Measurements from ENCODE around the gene ALOX5.
"Not testable (repeated sequence)": the region's sequence is repeated elsewhere in the genome, so short reads cannot be mapped to it uniquely, and the experiment has no call there.

ALOX5 gene

DNA sequence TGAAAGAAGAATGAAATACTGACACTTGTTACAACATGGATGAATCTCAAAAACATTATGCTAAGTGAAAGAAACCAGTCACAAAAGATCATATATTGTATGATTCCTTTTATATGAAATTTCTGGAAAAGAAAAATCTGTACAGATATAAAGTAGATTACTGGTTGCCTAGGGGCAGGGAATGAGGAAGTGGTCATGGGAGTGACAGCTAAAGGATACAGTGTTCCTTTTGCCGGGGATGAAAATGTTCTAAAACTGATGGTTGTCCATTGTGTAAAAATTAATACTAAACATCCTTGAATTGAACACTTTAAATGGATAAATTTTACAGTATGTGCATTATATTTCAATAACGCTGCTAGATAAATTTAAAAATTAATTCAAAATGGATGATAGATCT, 25.1 kb downstream of the ALOX5 start:
- Histone ChIP-seq H3K4me3 (ENCODE audit: low read length) (no peak overlapping the region), H3K4me1 (ENCODE audit: insufficient read depth, low read length) (no peaks in the 10 kb centered on the region), H3K36me3 (ENCODE audit: insufficient read depth, low read length) (no peaks in the 10 kb centered on the region), H2AFZ (ENCODE audit: low read depth, low read length) (no peak overlapping the region), H3K27me3 (ENCODE audit: insufficient read depth, low read length) (no peaks in the 10 kb centered on the region), H3K9me3 (ENCODE audit: low read length) (no peaks in the 10 kb centered on the region)

GRCh38 chr10:45403151-45403550, 29.1 kb downstream of the ALOX5 start:
- no peaks in the 10 kb centered on the region for H3K9me3 ChIP-seq (ENCODE audit: low read length)
- H3K4me3 ChIP-seq (ENCODE audit: low read length) = no peak overlapping the region
- H3K27me3 ChIP-seq (ENCODE audit: insufficient read depth, low read length) = no peaks in the 10 kb centered on the region
- H2AFZ ChIP-seq (ENCODE audit: low read depth, low read length) = no peak overlapping the region
- no peaks in the 10 kb centered on the region for H3K4me1 ChIP-seq (ENCODE audit: insufficient read depth, low read length)
- no peaks in the 10 kb centered on the region for H3K36me3 ChIP-seq (ENCODE audit: insufficient read depth, low read length)

DNA sequence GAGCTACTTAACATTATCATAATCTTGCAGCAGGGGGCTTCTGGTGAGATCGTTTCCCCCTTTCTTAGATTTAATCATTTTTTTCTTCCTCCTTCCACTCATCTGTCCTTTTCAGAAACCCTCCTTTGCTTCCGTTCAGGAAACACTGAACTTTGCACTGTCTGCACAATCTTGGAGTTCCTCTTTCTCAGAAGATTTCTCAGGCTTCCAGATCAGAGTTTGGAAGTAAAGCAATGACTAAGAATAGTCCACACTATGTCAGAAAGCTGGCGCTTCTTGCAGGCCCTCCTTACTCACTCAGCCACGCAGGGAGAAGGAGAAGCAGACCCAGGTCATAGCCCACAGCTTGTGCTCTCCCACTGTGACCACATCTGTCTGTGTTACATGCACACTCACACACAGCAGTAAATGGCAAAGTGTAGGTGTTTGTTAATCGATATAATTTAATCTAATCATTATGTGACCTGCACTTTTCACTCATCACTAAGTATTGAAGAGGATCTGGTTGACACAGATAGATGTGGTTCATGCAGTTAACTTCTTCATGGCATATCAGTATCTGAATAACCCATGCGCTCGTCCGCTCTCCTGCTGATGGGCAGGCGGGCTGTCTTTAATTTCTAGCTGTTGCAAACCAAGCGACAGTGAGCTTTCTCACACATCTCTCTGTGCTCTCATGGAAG, 30.2 kb downstream of the ALOX5 start:
- H3K4me1 ChIP-seq (ENCODE audit: insufficient read depth, low read length) = peaks cover under 1% of the 10 kb centered on the region
- no peaks in the 10 kb centered on the region for H3K27me3 ChIP-seq (ENCODE audit: insufficient read depth, low read length)
- H3K4me3 ChIP-seq (ENCODE audit: low read length) = no peak overlapping the region
- no peaks in the 10 kb centered on the region for H3K36me3 ChIP-seq (ENCODE audit: insufficient read depth, low read length)
- no peaks in the 10 kb centered on the region for H3K9me3 ChIP-seq (ENCODE audit: low read length)
- H2AFZ ChIP-seq (ENCODE audit: low read depth, low read length) = no peak overlapping the region

GRCh38 chr10:45404770-45405120, 30.7 kb downstream of the ALOX5 start:
- Histone ChIP-seq H3K9me3 (ENCODE audit: low read length) (no peaks in the 10 kb centered on the region), H3K27me3 (ENCODE audit: insufficient read depth, low read length) (no peaks in the 10 kb centered on the region), H3K36me3 (ENCODE audit: insufficient read depth, low read length) (no peaks in the 10 kb centered on the region), H2AFZ (ENCODE audit: low read depth, low read length) (no peak overlapping the region), H3K4me3 (ENCODE audit: low read length) (no peak overlapping the region), H3K4me1 (ENCODE audit: insufficient read depth, low read length) (peaks cover 5% of the 10 kb centered on the region)

DNA sequence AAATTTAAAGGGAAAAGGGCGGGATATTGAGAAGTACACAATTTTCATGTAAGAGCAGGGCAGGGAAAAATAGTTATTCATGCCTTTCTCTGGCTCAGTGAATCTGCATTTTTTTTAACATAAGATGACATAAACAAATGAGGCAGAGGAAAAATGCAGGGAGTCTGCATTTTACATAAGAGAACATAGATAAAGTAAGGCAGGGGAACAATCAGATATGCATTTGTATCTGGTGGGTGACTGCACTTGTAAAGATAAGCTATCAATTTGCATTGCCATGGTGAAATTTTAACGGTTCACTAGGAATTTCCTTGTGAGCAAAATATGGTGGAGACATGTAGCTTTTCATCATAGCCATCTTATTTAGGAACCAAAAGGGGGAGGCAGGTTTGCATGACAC, 33.5 kb downstream of the ALOX5 start:
- H2AFZ ChIP-seq (ENCODE audit: low read depth, low read length) = no peak overlapping the region
- peaks cover 22% of the 10 kb centered on the region for H3K4me1 ChIP-seq (ENCODE audit: insufficient read depth, low read length)
- H3K36me3 ChIP-seq (ENCODE audit: insufficient read depth, low read length) = no peaks in the 10 kb centered on the region
- no peaks in the 10 kb centered on the region for H3K27me3 ChIP-seq (ENCODE audit: insufficient read depth, low read length)
- H3K9me3 ChIP-seq (ENCODE audit: low read length) = no peaks in the 10 kb centered on the region
- H3K4me3 ChIP-seq (ENCODE audit: low read length) = no peak overlapping the region

DNA sequence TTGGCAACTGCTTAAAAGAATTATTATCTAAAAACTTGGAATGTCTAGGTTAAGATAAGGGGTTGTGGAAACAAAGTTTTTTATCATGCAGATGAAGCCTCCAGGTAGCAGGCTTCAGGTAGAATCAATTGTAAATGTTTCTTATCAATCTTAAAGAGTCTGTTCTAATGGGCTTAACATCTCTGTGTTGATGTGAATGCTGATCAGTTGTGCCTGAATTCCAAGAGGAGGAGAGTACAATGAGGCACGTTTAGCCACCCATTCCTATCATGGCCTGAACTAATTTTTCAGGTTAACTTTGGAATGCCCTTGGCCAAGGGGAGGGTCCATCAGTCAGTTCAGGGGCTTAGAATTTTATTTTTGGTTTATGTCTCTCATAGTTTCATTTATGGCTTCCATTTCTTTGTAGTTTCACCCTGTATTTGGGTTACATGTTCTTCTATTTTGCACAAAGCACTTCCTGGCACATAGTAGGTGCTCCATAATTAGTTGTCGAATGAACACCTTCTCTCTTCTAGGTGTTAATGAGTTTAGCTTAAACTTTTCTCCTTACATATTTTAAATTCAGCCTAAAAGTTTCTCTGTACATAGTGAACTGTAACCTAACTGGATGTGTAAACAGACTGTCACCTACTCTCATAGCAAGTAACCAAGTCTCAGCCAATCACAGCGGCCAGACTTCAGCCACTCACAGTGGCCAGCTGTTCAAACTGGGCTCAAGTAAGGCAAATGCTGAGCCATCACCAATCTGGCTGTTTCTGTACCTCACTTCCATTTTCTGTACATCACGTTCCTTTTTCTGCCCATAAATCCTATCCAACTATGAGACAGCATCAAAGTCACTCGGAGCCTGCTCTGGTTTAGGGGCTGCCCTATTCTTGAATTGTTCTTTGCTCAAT, 34.7 kb downstream of the ALOX5 start:
- Histone ChIP-seq H3K27me3 (ENCODE audit: insufficient read depth, low read length) (no peaks in the 10 kb centered on the region), H3K9me3 (ENCODE audit: low read length) (no peaks in the 10 kb centered on the region), H3K4me1 (ENCODE audit: insufficient read depth, low read length) (peaks cover 22% of the 10 kb centered on the region), H3K4me3 (ENCODE audit: low read length) (no peak overlapping the region), H3K36me3 (ENCODE audit: insufficient read depth, low read length) (no peaks in the 10 kb centered on the region), H2AFZ (ENCODE audit: low read depth, low read length) (peak overlapping the region; percentile 29)

DNA sequence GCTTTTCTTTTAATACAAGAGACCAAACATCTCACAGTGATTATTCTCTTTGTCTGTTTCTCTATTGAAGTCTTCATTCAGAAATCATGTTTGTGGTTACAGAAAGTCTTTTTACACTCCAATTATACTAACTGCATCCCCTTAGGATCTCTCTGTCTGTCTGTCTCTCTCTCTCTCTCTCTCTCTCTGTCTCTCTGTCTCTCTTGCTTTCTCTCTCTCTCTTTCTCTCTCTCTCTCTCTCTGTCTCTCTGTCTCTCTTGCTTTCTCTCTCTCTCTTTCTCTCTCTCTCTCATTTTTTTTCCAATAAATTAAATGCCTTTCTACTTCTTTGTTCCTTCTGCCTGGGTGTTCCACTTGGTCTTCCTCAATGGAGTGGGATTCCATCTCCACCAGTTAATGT, 35.3 kb downstream of the ALOX5 start:
- peaks cover 22% of the 10 kb centered on the region for H3K4me1 ChIP-seq (ENCODE audit: insufficient read depth, low read length)
- not testable (repeated sequence) for H3K4me3 ChIP-seq (ENCODE audit: low read length); H3K27me3 ChIP-seq (ENCODE audit: insufficient read depth, low read length); H3K9me3 ChIP-seq (ENCODE audit: low read length); H3K36me3 ChIP-seq (ENCODE audit: insufficient read depth, low read length)
- H2AFZ ChIP-seq (ENCODE audit: low read depth, low read length) = peak overlapping the region; percentile 29

DNA sequence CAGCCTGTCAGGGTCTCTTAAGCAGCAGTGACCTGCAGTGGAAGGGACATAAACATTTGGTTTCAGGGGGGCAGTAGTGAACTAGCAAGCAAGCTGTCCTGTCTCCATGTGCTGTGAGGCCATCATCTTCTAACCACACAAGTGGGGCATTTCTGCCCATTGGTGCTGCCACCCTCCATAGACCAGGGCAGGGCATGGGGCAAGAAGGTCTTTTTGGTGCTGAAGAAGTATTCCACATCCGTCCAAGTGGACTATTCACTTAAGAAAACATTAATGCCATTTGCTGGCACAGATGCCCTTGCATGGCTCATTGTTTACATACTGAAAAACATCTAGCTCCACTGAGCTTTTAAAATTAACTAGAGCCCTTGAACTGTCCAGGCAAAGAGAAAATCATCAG, 35.8 kb downstream of the ALOX5 start:
- no peaks in the 10 kb centered on the region for H3K27me3 ChIP-seq (ENCODE audit: insufficient read depth, low read length)
- H2AFZ ChIP-seq (ENCODE audit: low read depth, low read length) = no peak overlapping the region
- no peaks in the 10 kb centered on the region for H3K36me3 ChIP-seq (ENCODE audit: insufficient read depth, low read length)
- H3K9me3 ChIP-seq (ENCODE audit: low read length) = no peaks in the 10 kb centered on the region
- peaks cover 22% of the 10 kb centered on the region for H3K4me1 ChIP-seq (ENCODE audit: insufficient read depth, low read length)
- H3K4me3 ChIP-seq (ENCODE audit: low read length) = no peak overlapping the region

- H3K36me3 ChIP-seq (ENCODE audit: insufficient read depth, low read length) = no peaks in the 10 kb centered on the region
- H3K9me3 ChIP-seq (ENCODE audit: low read length) = no peaks in the 10 kb centered on the region
- peaks cover 22% of the 10 kb centered on the region for H3K4me1 ChIP-seq (ENCODE audit: insufficient read depth, low read length)
- peak overlapping the region; percentile 30 for H2AFZ ChIP-seq (ENCODE audit: low read depth, low read length)
- no peaks in the 10 kb centered on the region for H3K27me3 ChIP-seq (ENCODE audit: insufficient read depth, low read length)
- peak overlapping the region; percentile 36 for H3K4me3 ChIP-seq (ENCODE audit: low read length)
Observed at GRCh38 chr10:45410489-45410806, 36.4 kb downstream of the ALOX5 start.

DNA sequence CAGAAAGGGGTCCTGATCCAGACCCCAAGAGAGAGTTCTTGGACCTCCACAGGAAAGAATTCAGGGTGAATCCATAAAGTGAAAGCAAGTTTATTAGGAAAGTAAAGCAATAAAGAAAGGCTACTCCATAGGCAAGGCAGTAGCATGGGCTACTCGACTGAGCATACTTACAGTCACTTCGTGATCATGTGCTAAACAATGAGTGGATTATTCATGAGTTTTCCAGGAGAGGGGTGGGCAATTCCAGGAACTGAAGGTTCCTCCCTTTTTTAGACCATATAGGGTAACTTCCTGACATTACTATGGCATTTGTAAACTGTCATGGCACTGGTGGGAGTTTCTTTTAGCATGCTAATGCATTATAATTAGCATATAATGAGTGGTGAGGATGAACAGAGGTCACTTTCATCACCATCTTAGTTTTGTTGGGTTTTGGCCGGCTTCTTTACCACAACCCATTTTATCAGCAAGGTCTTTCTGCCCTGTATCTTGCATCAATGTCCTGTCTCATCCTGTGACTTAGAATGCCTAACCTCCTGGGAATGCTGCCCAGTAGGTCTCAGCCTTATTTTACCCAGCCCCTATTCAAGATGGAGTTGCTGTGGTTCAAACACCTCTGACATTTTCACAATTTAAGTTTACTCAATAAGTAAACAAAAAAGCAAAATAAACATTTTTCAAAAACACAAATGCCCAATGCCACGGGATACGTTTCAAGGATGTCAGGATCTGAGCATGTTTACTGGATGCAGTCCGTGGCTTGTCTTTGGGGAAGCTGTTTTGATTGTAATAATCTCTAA, 37.0 kb downstream of the ALOX5 start:
- Histone ChIP-seq H3K36me3 (ENCODE audit: insufficient read depth, low read length) (no peaks in the 10 kb centered on the region), H3K4me3 (ENCODE audit: low read length) (peak overlapping the region; percentile 36), H2AFZ (ENCODE audit: low read depth, low read length) (peak overlapping the region; percentile 30), H3K9me3 (ENCODE audit: low read length) (no peaks in the 10 kb centered on the region), H3K4me1 (ENCODE audit: insufficient read depth, low read length) (peaks cover 22% of the 10 kb centered on the region), H3K27me3 (ENCODE audit: insufficient read depth, low read length) (no peaks in the 10 kb centered on the region)

DNA sequence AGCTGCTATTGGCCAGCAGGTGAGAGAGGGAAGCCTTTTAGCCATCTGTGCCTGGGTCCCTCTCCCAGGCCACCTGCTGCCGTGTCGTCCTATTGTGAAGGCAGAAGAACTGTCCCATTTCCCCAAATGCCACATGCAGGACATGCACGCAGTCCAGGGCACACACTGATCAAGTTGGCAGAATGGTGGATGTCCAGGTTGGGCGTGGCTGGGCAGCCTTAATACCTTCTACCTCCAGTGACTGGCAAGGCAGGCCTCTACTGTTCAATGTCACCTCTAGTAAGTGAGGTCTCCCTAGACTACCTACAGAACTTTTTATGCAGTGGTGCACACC, 37.6 kb downstream of the ALOX5 start:
- Histone ChIP-seq H3K4me1 (ENCODE audit: insufficient read depth, low read length) (peaks cover 22% of the 10 kb centered on the region), H3K36me3 (ENCODE audit: insufficient read depth, low read length) (no peaks in the 10 kb centered on the region), H3K4me3 (ENCODE audit: low read length) (no peak overlapping the region), H3K27me3 (ENCODE audit: insufficient read depth, low read length) (no peaks in the 10 kb centered on the region), H2AFZ (ENCODE audit: low read depth, low read length) (no peak overlapping the region), H3K9me3 (ENCODE audit: low read length) (no peaks in the 10 kb centered on the region)

- peaks cover 13% of the 10 kb centered on the region for H3K4me1 ChIP-seq (ENCODE audit: insufficient read depth, low read length)
- H3K9me3 ChIP-seq (ENCODE audit: low read length); H3K36me3 ChIP-seq (ENCODE audit: insufficient read depth, low read length); H3K4me3 ChIP-seq (ENCODE audit: low read length); H2AFZ ChIP-seq (ENCODE audit: low read depth, low read length); H3K27me3 ChIP-seq (ENCODE audit: insufficient read depth, low read length): not testable (repeated sequence)
Observed at GRCh38 chr10:45415062-45415461, 41.0 kb downstream of the ALOX5 start.

- H3K4me1 ChIP-seq (ENCODE audit: insufficient read depth, low read length) = peaks cover under 1% of the 10 kb centered on the region
- H3K9me3 ChIP-seq (ENCODE audit: low read length) = no peaks in the 10 kb centered on the region
- H3K4me3 ChIP-seq (ENCODE audit: low read length) = no peak overlapping the region
- H3K36me3 ChIP-seq (ENCODE audit: insufficient read depth, low read length) = no peaks in the 10 kb centered on the region
- no peak overlapping the region for H2AFZ ChIP-seq (ENCODE audit: low read depth, low read length)
- no peaks in the 10 kb centered on the region for H3K27me3 ChIP-seq (ENCODE audit: insufficient read depth, low read length)
Observed at GRCh38 chr10:45416603-45417002, 42.6 kb downstream of the ALOX5 start.
